ENCODE data around the gene AXIN2. TPM values are rescaled to one million over a fixed set of nuclear protein-coding genes. Genes with fewer than 3 reads are reported as not detected.

The AXIN2 gene
- total RNA-seq, 1 experiment from 2014 or later = 4.2 TPM

DNA sequence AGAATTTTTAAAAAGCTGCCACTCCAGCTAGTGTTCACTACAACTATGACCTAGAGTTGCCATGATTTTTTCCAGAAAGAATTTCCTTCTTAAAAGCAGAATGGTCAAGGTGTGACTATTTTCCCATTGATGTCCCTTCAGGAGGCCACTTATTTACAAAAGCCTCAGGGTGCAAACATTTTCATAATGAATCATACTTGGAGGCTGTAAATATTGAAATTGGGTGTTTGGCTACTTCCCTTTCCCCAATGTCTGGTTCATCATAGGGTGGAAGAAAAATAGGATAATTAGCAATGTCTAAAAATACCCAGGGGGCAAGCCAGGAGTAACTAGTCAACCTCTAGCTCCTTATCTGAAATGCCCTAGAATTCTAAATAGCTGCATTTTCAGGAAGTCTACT is 18.8 kb downstream of the AXIN2 start:
- peaks cover 5% of the 10 kb centered on the region for H3K4me1 ChIP-seq (replicated peaks)
- no peak overlapping the region for H3K4me3 ChIP-seq
- H3K27me3 ChIP-seq (replicated peaks) = no peaks in the 10 kb centered on the region
- H3K9me3 ChIP-seq (replicated peaks) = no peaks in the 10 kb centered on the region
- peaks cover 9% of the 10 kb centered on the region for H3K36me3 ChIP-seq
- H3K27ac ChIP-seq = no peak overlapping the region
- no peak for DNase-seq (ENCODE audit: low read depth in 1 of 2, low spot score in 2 of 2)

DNA sequence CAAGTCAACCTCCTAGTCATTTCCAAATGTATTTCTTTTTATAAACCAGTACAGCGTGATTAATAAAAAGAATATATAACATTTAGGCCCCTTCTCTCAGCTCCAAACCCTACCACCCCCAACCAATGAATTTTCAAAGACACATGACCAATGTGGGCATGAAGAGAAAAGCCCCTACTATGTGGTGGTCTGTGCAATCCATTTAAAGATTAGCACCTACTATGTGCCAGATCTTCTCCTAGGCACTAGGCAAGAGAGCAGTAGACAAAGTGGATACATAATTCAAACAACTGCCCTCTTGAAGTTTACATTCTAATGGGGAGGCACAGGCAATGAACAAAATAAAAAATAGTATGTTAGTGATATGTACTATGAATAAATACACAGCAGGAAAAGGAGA is 19.4 kb downstream of the AXIN2 start:
- Histone ChIP-seq H3K9me3 (replicated peaks) (no peaks in the 10 kb centered on the region), H3K36me3 (peaks cover 13% of the 10 kb centered on the region), H3K4me1 (replicated peaks) (peaks cover 5% of the 10 kb centered on the region), H3K27me3 (replicated peaks) (no peaks in the 10 kb centered on the region), H3K4me3 (no peak overlapping the region), H3K27ac (no peak overlapping the region)
- no peak for DNase-seq (ENCODE audit: low read depth in 1 of 2, low spot score in 2 of 2)

DNA sequence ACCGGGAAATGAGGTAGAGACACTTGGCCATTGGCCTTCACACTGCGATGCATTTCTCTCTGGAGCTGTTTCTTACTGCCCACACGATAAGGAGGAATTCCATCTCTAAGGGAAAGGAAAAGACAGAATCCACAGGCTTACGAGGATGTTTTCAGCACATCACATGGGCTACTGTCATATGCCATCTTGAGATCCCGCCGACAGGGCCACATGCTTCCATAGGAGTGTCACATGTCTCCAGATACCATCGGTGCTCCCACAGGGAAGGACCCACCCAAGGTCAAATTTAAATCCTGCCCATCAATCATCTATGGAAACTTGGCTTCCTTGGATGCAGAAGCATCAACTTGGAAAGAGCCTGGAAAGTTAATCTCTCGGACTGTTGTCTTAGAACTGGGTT is 20.0 kb downstream of the AXIN2 start:
- peaks cover 5% of the 10 kb centered on the region for H3K4me1 ChIP-seq (replicated peaks)
- no peak overlapping the region for H3K27ac ChIP-seq
- H3K9me3 ChIP-seq (replicated peaks) = no peaks in the 10 kb centered on the region
- H3K4me3 ChIP-seq = no peak overlapping the region
- no peak for DNase-seq (ENCODE audit: low read depth in 1 of 2, low spot score in 2 of 2)
- H3K36me3 ChIP-seq = peaks cover 17% of the 10 kb centered on the region
- no peaks in the 10 kb centered on the region for H3K27me3 ChIP-seq (replicated peaks)

DNA sequence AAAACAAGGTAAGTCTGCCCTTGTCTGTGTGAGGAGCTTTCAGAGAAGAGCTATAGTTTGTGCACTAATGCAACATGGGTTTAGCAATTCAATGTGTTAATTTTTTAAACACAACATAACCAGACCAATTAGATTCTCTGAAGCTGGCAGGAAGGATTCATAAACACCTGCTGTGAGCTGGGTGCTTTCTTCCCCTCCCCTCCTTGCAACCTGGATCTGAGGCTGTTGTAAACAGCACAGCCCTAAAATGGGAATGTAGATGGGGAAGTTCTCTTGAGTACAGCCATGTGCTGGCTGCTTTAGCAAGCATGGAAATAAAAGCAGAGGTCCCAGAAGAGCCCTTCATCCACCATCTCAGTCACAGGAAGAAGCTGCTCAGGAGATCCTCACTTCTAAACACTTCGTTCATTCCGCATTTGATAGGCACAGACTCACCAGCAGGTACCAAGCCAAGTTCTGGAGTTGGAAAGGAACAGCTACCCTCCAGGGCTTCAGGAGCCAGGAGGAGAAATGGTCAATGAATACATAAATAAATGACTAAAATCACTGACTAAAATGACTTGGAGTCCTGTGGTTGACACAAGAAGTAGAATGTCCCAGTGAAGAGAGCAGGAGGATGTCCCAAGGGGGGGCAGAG is 21.7 kb downstream of the AXIN2 start:
- H3K4me3 ChIP-seq = no peak overlapping the region
- peaks cover 21% of the 10 kb centered on the region for H3K36me3 ChIP-seq
- no peak overlapping the region for H3K27ac ChIP-seq
- DNase-seq (ENCODE audit: low read depth in 1 of 2, low spot score in 2 of 2) = no peak
- no peaks in the 10 kb centered on the region for H3K9me3 ChIP-seq (replicated peaks)
- H3K27me3 ChIP-seq (replicated peaks) = no peaks in the 10 kb centered on the region
- peaks cover 5% of the 10 kb centered on the region for H3K4me1 ChIP-seq (replicated peaks)

DNA sequence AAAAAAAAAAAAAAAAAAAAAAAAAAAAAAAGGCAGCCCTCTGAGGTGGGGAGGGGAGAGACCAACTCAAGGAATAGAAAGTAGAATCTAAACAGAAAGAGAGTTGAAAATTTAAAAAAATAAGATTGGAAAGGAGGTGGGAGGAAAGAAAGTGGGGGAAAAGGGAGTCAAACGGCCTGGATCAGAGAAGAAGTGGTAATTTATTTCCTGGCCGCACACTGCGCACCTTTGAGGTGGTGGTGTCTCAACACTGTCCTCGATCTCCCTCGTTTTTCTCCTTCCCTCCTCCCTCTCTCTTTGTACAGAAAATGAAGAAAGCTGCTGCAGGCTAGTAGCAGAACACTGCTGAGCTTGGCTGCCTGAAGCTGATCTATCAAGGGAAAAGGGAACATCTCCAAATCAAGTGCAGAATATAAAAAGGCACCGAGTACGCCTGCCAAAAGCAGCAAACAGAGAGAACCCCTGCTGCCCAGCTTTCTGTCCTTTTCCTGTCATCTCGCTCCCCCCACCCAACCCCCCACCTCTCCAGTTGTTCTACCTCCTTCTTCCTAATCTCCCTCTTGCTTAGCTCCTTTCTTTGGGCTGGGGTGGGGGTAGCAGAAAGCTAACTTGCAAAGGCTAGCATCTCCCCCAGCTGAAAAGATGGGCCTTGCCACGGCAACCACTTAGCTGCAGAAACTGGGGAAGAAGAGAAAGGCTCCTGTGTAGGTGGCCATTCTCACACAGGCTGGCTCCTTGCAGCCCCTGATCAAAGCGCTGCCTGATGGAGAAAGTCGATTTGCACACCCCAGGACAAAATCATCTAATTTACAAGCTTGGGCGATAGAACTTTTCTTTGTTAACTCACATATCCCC is 22.5 kb downstream of the AXIN2 start:
- H3K27ac ChIP-seq = no peak overlapping the region
- no peaks in the 10 kb centered on the region for H3K9me3 ChIP-seq (replicated peaks)
- peaks cover 5% of the 10 kb centered on the region for H3K4me1 ChIP-seq (replicated peaks)
- H3K4me3 ChIP-seq = no peak overlapping the region
- no peaks in the 10 kb centered on the region for H3K27me3 ChIP-seq (replicated peaks)
- H3K36me3 ChIP-seq = peaks cover 27% of the 10 kb centered on the region
- no peak for DNase-seq (ENCODE audit: low read depth in 1 of 2, low spot score in 2 of 2)

DNA sequence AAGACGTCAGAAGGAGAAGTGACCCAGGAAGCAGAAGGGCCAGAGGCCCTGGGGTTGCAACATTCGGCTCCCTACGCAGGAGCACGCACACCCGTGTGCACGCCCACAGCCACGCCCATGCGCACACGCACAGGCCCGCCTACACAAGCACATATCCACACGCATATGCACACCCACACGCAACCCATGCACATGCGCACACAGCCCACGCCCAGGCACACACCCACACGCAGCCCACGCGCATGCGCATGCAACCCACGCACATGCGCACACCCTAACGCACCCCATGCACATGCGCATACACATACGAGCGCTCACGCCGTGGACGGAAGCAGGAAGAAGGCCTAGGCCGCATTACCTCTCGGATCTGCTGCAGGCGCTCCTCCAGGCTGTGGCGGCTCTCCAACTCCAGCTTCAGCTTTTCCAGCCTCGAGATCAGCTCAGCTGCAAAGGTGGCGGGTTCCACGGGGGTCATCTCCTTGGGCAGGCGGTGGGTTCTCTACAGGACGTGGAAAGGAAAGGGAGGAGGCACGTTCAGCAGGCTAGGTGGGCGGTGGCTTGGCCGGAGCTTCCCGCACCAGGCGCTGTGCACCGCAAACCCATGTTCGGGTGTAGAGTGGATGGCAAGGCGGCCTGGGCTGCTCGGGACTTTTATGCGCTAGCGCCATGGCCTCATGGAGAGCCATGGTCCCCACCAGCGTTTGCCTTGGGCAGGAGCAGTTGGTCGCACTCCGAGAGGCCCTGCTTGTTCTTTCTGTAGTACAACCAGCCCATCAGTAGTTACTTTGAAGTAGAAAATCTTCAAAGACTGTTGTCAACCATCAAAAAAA is 23.4 kb downstream of the AXIN2 start:
- Histone ChIP-seq H3K4me1 (replicated peaks) (peaks cover 5% of the 10 kb centered on the region), H3K27me3 (replicated peaks) (no peaks in the 10 kb centered on the region), H3K36me3 (peaks cover 32% of the 10 kb centered on the region), H3K27ac (no peak overlapping the region), H3K9me3 (replicated peaks) (no peaks in the 10 kb centered on the region), H3K4me3 (no peak overlapping the region)
- DNase-seq (ENCODE audit: low read depth in 1 of 2, low spot score in 2 of 2) = no peak

DNA sequence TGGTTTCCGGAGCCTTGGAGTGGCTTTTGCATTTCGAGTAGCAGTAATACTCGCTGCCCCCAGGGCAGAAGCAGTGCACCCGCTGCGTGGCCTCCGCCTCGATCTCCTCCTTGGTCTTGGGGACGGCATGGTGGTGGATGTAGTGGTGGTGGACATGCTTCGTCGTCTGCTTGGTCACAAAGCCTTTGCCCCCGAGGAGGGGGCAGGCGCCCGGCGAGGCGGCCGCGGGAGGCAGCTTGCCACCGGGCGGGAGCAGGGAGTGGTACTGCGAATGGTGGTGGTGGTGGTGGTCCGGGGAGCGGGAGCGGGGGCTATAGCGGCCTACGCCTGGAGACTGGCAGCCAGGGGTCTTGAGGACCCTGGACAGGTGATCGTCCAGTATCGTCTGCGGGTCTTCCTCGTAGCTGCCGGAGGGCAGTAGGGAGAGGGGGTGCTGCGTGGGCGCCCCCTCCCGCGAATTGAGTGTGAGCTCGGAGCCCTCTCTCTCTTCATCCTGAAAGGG is 24.1 kb downstream of the AXIN2 start:
- Histone ChIP-seq H3K4me3 (no peak overlapping the region), H3K9me3 (replicated peaks) (no peaks in the 10 kb centered on the region), H3K27ac (no peak overlapping the region), H3K36me3 (peaks cover 39% of the 10 kb centered on the region), H3K27me3 (replicated peaks) (no peaks in the 10 kb centered on the region), H3K4me1 (replicated peaks) (peaks cover under 1% of the 10 kb centered on the region)
- DNase-seq (ENCODE audit: low read depth in 1 of 2, low spot score in 2 of 2) = no peak

DNA sequence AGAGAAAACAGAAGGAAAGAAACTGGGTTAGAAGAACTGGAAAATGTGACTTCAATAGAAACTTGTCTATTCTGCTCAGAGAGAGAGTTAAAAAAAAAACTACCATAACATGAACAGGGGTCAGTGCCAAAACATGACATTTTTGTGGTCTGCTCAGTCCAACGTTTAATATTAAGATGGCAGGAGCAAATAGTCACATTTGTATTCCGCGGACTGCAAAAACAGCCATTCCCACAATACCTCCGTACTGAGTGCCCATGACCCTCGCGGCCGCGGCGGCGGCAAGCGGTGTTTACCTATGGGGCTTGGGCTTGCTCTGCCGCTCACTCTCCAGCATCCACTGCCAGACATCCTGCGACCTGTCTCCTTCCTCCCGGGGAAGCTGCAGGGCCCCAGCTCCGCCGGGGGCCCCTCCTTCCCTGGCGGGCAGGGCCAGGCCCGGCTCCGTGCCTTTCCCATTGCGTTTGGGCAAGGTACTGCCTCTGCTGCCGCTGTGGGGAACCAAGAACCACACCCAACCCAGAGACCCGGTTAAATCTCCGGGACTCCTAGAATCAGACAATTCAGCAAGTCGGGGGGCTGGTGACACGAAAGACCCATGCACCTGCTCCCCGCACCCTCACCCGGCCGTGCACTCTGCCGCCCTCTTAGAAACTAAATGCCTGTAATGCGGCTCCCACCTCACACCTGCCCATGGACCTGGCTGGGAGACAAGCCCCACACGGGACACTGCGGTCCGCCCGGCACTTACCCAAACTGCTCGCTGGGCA is 24.7 kb downstream of the AXIN2 start:
- Histone ChIP-seq H3K9me3 (replicated peaks) (no peaks in the 10 kb centered on the region), H3K36me3 (peaks cover 39% of the 10 kb centered on the region), H3K27ac (no peak overlapping the region), H3K4me1 (replicated peaks) (no peaks in the 10 kb centered on the region), H3K27me3 (replicated peaks) (no peaks in the 10 kb centered on the region), H3K4me3 (no peak overlapping the region)
- no peak for DNase-seq (ENCODE audit: low read depth in 1 of 2, low spot score in 2 of 2)

DNA sequence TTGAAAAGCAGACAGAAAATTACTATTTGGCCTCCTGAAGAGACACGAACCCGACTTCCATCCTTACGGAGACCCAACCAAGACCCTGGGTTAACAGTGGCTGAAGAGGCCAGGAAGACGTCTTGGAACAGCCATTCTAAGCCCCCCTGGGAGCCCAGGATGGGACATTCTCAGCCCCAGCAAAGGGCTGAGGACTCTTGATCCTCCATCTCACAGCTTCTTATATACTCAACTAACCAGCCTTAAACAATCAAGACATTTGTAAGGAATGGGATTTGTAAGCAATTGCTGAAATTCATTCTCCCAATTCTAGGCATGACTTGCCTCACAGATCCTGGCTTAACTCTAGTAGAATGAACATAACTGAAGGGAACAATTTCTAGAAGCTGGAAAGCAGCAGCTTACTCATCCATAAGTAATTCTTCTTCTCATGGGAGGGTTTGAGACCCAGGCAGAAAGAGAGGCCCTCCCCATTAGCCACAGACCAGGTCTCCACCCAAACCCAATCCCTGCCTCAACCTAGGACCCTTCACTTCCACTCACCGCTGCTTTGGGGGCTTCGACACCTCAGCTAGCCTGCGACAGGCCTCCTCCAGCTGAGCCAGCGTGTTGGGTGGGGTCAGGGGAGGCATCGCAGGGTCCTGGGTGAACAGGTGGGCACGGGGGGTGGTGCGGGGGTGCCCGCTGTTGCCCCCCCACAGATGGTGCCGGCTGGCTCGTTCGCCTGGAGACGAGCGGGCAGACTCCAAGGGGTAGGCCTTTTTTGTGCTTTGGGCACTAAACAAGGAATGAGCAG is 25.5 kb downstream of the AXIN2 start:
- H3K4me1 ChIP-seq (replicated peaks) = no peaks in the 10 kb centered on the region
- peaks cover 39% of the 10 kb centered on the region for H3K36me3 ChIP-seq
- no peak overlapping the region for H3K27ac ChIP-seq
- DNase-seq (ENCODE audit: low read depth in 1 of 2, low spot score in 2 of 2) = no peak
- no peaks in the 10 kb centered on the region for H3K27me3 ChIP-seq (replicated peaks)
- no peak overlapping the region for H3K4me3 ChIP-seq
- no peaks in the 10 kb centered on the region for H3K9me3 ChIP-seq (replicated peaks)

DNA sequence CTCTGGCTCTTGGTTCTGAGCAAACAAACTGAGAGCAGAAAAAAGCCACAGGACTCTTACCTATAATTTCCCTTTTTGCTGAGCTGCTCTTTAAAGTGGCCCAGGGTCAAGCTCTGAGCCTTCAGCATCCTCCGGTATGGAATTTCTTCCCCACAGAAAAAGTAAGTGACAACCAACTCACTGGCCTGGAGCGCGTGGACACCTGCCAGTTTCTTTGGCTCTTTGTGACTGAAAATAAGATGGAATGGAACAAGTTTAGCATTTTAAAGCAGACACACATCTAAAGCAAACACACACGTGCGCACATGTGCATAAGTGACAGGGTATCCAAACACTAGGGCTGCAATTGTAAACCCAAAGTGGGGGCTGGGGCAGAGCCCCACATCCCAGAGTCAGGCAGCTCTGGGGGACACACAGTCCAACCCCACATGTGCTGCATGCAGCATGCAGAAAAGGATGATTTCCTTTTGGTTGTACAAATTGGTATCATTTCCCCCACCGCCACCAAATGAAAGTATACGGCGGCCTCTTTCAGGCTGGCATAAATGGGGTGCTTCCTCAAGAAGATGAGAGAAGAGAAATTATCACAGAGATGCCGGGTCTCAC is 27.5 kb downstream of the AXIN2 start:
- DNase-seq (ENCODE audit: low read depth in 1 of 2, low spot score in 2 of 2) = no peak
- Histone ChIP-seq H3K4me3 (no peak overlapping the region), H3K36me3 (peaks cover 39% of the 10 kb centered on the region), H3K27ac (no peak overlapping the region), H3K4me1 (replicated peaks) (no peaks in the 10 kb centered on the region), H3K9me3 (replicated peaks) (no peaks in the 10 kb centered on the region), H3K27me3 (replicated peaks) (no peaks in the 10 kb centered on the region)

DNA sequence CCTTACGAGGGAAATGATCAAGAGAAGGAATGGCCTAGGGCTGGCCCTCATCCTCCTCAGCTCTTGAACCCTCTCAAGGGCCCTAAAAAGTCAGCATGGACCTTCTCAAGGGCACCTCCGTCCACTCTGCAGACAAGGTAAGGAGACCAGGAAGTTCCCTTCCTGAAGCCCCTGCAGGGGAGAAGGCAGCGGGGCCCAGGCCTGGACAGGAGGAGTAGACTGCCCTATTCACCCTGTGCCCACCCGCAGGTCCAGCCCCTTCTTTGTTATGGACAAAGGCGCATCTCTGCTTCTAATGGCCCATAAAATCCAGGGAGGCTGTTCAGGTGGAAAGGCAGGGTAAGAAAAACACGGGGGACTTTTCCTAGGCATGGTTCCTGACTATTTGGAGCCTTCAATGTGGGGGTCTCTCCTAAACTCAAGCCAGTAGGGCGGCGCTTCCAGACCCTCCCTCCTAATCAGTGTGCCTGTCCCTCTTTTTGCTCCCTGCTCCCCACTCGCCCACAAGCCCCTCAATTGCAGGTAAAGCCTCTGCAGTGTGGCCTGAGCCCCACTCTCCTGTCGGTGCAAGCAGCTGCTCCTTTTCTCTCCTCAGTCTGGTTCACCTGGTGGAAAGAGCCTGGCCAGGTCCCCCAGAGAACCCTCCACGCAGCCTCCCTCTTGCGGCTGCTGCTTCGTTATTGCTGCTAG is 28.2 kb downstream of the AXIN2 start:
- no peaks in the 10 kb centered on the region for H3K27me3 ChIP-seq (replicated peaks)
- H3K36me3 ChIP-seq = peaks cover 41% of the 10 kb centered on the region
- no peaks in the 10 kb centered on the region for H3K9me3 ChIP-seq (replicated peaks)
- H3K4me3 ChIP-seq = no peak overlapping the region
- H3K27ac ChIP-seq = no peak overlapping the region
- H3K4me1 ChIP-seq (replicated peaks) = no peaks in the 10 kb centered on the region
- DNase-seq (ENCODE audit: low read depth in 1 of 2, low spot score in 2 of 2) = no peak

All from SJSA1 (cell line).